Measurements from ENCODE around the gene STXBP5.

The STXBP5 gene

GRCh38 chr6:147297124-147297523 is 92.9 kb downstream of the STXBP5 start:
- no peak for DNase-seq
- TF ChIP-seq POLR2A (IDR thresholded peaks at IDR 0.05; ENCODE audit: low read length), result no peak
- TF ChIP-seq GATA1 (IDR thresholded peaks at IDR 0.05; ENCODE audit: low read depth, low read length), result no peak

DNA sequence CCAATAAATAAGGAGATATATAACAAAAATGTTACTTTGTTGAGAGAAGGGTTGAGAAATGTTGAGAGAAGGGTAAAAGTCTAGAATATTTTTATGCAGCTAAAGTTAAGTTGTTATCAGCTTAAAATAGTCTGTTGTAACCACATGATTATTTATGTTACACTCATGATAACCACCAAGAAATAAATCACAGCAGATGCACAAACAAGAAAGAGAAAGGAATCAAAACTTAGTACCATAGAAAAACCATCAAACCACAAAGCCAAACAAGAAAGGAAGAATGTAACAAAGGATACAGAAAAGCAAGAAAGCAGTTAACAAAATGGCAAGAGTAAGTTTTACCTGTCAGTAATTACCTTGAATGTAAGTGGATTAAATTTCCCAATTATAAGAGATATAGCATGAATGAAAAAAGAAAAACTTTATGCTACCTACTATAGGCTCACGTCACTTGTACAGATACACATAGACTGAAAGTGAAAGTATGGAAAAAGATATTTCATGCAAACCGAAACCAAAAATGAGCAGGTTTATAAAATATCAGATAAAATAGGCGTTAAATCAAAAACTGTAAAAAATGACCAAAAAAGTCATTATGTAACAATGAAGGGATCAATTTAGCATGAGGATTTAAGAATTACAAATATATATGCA is 93.6 kb downstream of the STXBP5 start:
- no peak for DNase-seq
- no peak for TF ChIP-seq GATA1 (IDR thresholded peaks at IDR 0.05; ENCODE audit: low read depth, low read length)
- no peak for TF ChIP-seq POLR2A (IDR thresholded peaks at IDR 0.05; ENCODE audit: low read length)

- TF ChIP-seq POLR2A (IDR thresholded peaks at IDR 0.05; ENCODE audit: low read length) (no peak), GATA1 (IDR thresholded peaks at IDR 0.05; ENCODE audit: low read depth, low read length) (no peak)
- no peak for DNase-seq
Observed at GRCh38 chr6:147298461-147298860, 94.2 kb downstream of the STXBP5 start.

DNA sequence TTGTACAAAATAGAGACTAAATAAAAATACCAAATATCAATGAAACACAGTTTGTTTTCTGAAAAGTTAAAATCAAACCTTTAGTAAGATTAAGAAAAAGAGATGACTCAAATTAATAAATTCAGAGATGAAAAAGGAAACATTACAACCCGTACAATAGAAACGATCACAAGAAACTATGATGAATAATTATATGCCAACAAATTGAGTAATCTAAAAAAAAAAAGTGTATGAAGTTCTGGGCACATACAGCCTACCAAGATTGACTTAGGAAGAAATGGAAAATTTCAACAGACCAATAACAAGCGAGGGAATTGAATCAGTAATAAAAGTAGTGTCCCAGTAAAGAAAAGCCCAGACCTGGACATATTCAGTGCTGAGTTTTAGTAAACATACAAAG is 94.8 kb downstream of the STXBP5 start:
- TF ChIP-seq POLR2A (IDR thresholded peaks at IDR 0.05; ENCODE audit: low read length), result no peak
- no peak for TF ChIP-seq GATA1 (IDR thresholded peaks at IDR 0.05; ENCODE audit: low read depth, low read length)
- DNase-seq, result no peak

- DNase-seq, result no peak
- no peak for TF ChIP-seq POLR2A (IDR thresholded peaks at IDR 0.05; ENCODE audit: low read length)
Observed at GRCh38 chr6:147301070-147301469, 96.9 kb downstream of the STXBP5 start.

- TF ChIP-seq POLR2A (IDR thresholded peaks at IDR 0.05; ENCODE audit: low read length) (no peak), GATA1 (IDR thresholded peaks at IDR 0.05; ENCODE audit: low read depth, low read length) (no peak)
Observed at GRCh38 chr6:147304016-147304415, 99.8 kb downstream of the STXBP5 start.

GRCh38 chr6:147310521-147310920 is 106.3 kb downstream of the STXBP5 start:
- TF ChIP-seq POLR2A (IDR thresholded peaks at IDR 0.05; ENCODE audit: low read length), result no peak
- no peak for TF ChIP-seq GATA1 (IDR thresholded peaks at IDR 0.05; ENCODE audit: low read depth, low read length)
- DNase-seq, result no peak

More at GRCh38 chr6:147304016-147304415, 99.8 kb downstream of the STXBP5 start:
- DNase-seq, result no peak

GRCh38 chr6:147311218-147311617 is 107.0 kb downstream of the STXBP5 start:
- no peak for DNase-seq
- TF ChIP-seq GATA1 (IDR thresholded peaks at IDR 0.05; ENCODE audit: low read depth, low read length) (no peak), POLR2A (IDR thresholded peaks at IDR 0.05; ENCODE audit: low read length) (no peak)

- DNase-seq, result no peak
- TF ChIP-seq GATA1 (IDR thresholded peaks at IDR 0.05; ENCODE audit: low read depth, low read length) (no peak), POLR2A (IDR thresholded peaks at IDR 0.05; ENCODE audit: low read length) (no peak)
Observed at GRCh38 chr6:147321260-147321659, 117.0 kb downstream of the STXBP5 start.

GRCh38 chr6:147322299-147323162 is 118.3 kb downstream of the STXBP5 start:
- DNase-seq, result no peak

GRCh38 chr6:147325557-147325956 is 121.3 kb downstream of the STXBP5 start:
- DNase-seq, result no peak
- no peak for TF ChIP-seq GATA1 (IDR thresholded peaks at IDR 0.05; ENCODE audit: low read depth, low read length)
- no peak for TF ChIP-seq POLR2A (IDR thresholded peaks at IDR 0.05; ENCODE audit: low read length)

More at GRCh38 chr6:147322299-147323162, 118.3 kb downstream of the STXBP5 start:
- no peak for TF ChIP-seq POLR2A (IDR thresholded peaks at IDR 0.05; ENCODE audit: low read length)
- no peak for TF ChIP-seq GATA1 (IDR thresholded peaks at IDR 0.05; ENCODE audit: low read depth, low read length)

DNA sequence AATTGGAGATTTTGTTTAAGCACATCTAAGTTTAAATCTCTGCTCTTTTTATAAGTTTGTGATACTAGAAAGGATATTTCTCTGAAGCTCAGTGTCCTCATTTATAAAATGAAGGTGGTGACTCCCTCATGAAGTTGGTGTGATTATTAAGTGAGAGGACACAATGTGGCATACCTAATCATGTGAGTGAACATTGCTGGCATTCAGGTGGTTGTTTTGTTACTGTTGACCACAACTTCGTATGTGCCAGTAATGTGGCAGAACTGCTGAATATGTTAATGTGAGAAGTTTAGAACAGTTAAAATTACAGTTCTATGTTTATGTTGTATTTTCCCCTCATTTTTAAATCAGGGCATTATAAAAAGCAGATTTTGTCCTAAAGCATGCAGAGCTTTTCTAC is 127.2 kb downstream of the STXBP5 start:
- no peak for DNase-seq
- TF ChIP-seq POLR2A (IDR thresholded peaks at IDR 0.05; ENCODE audit: low read length) (no peak), GATA1 (IDR thresholded peaks at IDR 0.05; ENCODE audit: low read depth, low read length) (no peak)

DNA sequence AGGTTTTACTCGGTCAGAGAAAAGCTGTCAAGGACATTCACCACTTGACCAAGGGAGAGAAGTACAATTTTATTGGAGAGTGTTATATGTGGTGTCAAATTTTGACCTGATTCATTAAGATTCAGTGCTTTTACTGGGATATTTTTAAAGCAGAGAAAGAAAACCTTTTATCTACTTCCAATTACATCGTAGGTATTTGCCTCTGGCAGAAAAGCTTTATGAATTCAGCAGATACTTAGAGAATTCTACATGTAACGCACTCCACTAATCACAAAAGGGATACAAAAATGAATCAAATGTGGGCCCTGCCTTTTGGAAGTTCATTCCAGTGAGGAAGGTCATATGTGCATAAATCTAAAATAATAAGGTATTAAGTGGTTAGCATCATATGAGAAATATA is 133.7 kb downstream of the STXBP5 start:
- no peak for DNase-seq
- TF ChIP-seq GATA1 (IDR thresholded peaks at IDR 0.05; ENCODE audit: low read depth, low read length) (no peak), POLR2A (IDR thresholded peaks at IDR 0.05; ENCODE audit: low read length) (no peak)

- DNase-seq, result no peak
- TF ChIP-seq GATA1 (IDR thresholded peaks at IDR 0.05; ENCODE audit: low read depth, low read length) (no peak), POLR2A (IDR thresholded peaks at IDR 0.05; ENCODE audit: low read length) (no peak)
Observed at GRCh38 chr6:147341486-147341885, 137.3 kb downstream of the STXBP5 start.

DNA sequence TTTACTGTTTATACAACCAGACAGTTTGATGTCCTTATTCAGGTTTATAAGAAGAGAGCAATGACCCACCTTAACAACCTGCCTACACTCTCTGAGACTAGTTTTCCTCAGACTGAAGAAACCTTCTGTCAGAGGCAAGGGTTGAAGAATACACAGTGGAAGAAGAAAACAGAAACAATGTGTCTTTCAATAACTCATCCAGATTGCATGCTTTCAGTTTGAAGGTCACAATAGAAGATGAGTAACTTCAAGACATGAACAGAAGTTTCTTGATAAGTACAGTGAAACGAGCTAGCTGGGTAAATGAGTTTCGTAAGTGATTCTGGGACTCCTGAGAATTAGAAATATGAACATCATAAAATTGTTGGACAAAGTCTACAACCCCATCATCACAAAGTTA is 141.7 kb downstream of the STXBP5 start:
- no peak for DNase-seq
- no peak for TF ChIP-seq POLR2A (IDR thresholded peaks at IDR 0.05; ENCODE audit: low read length)
- TF ChIP-seq GATA1 (IDR thresholded peaks at IDR 0.05; ENCODE audit: low read depth, low read length), result no peak
